ENCODE measurements around the gene ENC1. TPM values are rescaled to one million over a fixed set of nuclear protein-coding genes. Genes with fewer than 3 reads are reported as not detected.

The ENC1 gene
- total and polyA plus RNA-seq, 10 of the 15 experiments (the other 5 are each of a cell fraction or from before 2014, with no cell fraction given), result 8.2 to 55.5 (median 32.1) TPM

- no peak overlapping the region for H3K4me2 ChIP-seq (ENCODE audit: control insufficient read depth, insufficient read depth)
- intact Hi-C loops (cut with micrococcal nuclease; ENCODE audit: unreplicated experiment), result no loop called here
- ATAC-seq (no peak), FAIRE-seq (no peak), DNase-seq (ENCODE audit: low read depth, low spot score) (no peak)
- H3K4me3 ChIP-seq, result no peak overlapping the region
- H3K27me3 ChIP-seq (replicated peaks in 1 of 2; ENCODE audit: control insufficient read depth in 2 of 2, insufficient read depth in 2 of 2, low read length in 1 of 2), result no peaks in the 10 kb centered on the region
- BruUV-seq (replicated peaks), result no TSS peak
- H3K27ac ChIP-seq (ENCODE audit: control insufficient read depth, insufficient read depth), result no peak overlapping the region
- H4K20me1 ChIP-seq (ENCODE audit: control insufficient read depth, insufficient read depth), result no peaks in the 10 kb centered on the region
- ChIA-PET RAD21 (ENCODE audit: unreplicated experiment) (no interaction called here), POLR2A (no interaction called here), CTCF (no interaction called here), SMC1A (ENCODE audit: uncharacterized antibody, unreplicated experiment) (no interaction called here)
- H3K79me2 ChIP-seq (ENCODE audit: control insufficient read depth, insufficient read depth, low read length), result no peaks in the 10 kb centered on the region
- no peaks in the 10 kb centered on the region for H3K4me1 ChIP-seq (ENCODE audit: control insufficient read depth, insufficient read depth, low read length)
- TF ChIP-seq SPI1 (IDR thresholded peaks at IDR 0.05; ENCODE audit: borderline replicate concordance, insufficient read depth, low read depth, low read length) (no peak), NBN (IDR thresholded peaks at IDR 0.05) (no peak), YBX1 (IDR thresholded peaks at IDR 0.05) (no peak), TBL1XR1 (IDR thresholded peaks at IDR 0.05; ENCODE audit: low read depth, low read length) (no peak), ZNF207 (IDR thresholded peaks at IDR 0.05; ENCODE audit: borderline replicate concordance) (no peak), MLLT1 (IDR thresholded peaks at IDR 0.05) (no peak), ELK1 (IDR thresholded peaks at IDR 0.05; ENCODE audit: low read depth, low read length) (no peak), ATF7 (IDR thresholded peaks at IDR 0.05; ENCODE audit: low read depth) (no peak), CHD4 (IDR thresholded peaks at IDR 0.05) (no peak), CBFB (IDR thresholded peaks at IDR 0.05; ENCODE audit: low read depth) (no peak), FOXM1 (IDR thresholded peaks at IDR 0.05; ENCODE audit: low read depth, low read length) (no peak), RAD21 (IDR thresholded peaks at IDR 0.05; ENCODE audit: insufficient read depth, low read depth, low read length) (no peak), NKRF (conservative IDR thresholded peaks at IDR 0.05) (no peak), RFX5 (IDR thresholded peaks at IDR 0.05; ENCODE audit: low read depth, low read length) (no peak), EP300 (IDR thresholded peaks at IDR 0.05; ENCODE audit: borderline replicate concordance in 1 of 2, control insufficient read depth in 1 of 2, low read depth in 2 of 2, low read length in 2 of 2) (no peak)
- TF ChIP-seq, protein P1, sequence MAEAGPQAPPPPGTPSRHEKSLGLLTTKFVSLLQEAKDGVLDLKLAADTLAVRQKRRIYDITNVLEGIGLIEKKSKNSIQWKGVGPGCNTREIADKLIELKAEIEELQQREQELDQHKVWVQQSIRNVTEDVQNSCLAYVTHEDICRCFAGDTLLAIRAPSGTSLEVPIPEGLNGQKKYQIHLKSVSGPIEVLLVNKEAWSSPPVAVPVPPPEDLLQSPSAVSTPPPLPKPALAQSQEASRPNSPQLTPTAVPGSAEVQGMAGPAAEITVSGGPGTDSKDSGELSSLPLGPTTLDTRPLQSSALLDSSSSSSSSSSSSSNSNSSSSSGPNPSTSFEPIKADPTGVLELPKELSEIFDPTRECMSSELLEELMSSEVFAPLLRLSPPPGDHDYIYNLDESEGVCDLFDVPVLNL (IDR thresholded peaks at IDR 0.05; ENCODE audit: low read depth, low read length), result no peak
- TF ChIP-seq, protein P2, sequence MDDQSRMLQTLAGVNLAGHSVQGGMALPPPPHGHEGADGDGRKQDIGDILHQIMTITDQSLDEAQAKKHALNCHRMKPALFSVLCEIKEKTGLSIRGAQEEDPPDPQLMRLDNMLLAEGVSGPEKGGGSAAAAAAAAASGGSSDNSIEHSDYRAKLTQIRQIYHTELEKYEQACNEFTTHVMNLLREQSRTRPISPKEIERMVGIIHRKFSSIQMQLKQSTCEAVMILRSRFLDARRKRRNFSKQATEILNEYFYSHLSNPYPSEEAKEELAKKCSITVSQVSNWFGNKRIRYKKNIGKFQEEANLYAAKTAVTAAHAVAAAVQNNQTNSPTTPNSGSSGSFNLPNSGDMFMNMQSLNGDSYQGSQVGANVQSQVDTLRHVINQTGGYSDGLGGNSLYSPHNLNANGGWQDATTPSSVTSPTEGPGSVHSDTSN (IDR thresholded peaks at IDR 0.05; ENCODE audit: insufficient replicate concordance, low read depth, low read length), result no peak
- H3K9me3 ChIP-seq (replicated peaks; ENCODE audit: control insufficient read depth, insufficient read depth, low read length), result no peaks in the 10 kb centered on the region
- in situ Hi-C loops (cut with MboI), result no loop called here
- no peak overlapping the region for H2AFZ ChIP-seq (ENCODE audit: control insufficient read depth, low read depth, low read length)
- H3K9ac ChIP-seq (ENCODE audit: control insufficient read depth, insufficient read depth, low read length), result no peak overlapping the region
- H3K36me3 ChIP-seq (ENCODE audit: control insufficient read depth in 2 of 2, insufficient read depth in 2 of 2, low read length in 1 of 2), result no peaks in the 10 kb centered on the region
- WGBS (ENCODE audit: insufficient coverage, insufficient replicate concordance, low lambda C conversion rate, missing lambda C conversion rate), result 24% methylated on average over 6 of the region's 6 CpGs
Observed at GRCh38 chr5:74596927-74597326, 43.6 kb downstream of the ENC1 start.

Measured in GM12878 (cell line).